ENCODE measurements around the gene FARS2. TPM values are rescaled to one million over a fixed set of nuclear protein-coding genes. Genes with fewer than 3 reads are reported as not detected.

The FARS2 gene
- polyA plus RNA-seq, 3 donors = 12.2 to 21.6 (median 17.7) TPM

DNA sequence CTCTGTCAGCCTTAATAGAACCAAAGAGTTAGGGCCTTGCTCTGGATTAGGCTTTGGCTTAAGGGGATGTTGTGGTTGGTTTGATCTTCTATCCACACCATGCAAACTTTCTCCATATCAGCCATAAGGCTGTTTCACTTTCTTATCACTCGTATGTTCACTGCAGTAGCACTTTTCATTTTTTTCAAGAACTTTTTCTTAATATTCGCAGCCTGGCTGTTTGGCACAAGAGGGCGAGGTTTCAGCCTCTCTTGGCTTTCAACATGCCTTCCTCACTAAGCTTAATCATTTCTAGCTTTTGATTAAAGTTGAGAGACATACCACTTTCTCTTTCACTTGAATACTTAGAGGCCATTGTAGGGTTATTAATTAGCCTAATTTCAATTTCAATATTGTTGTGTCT is 552.3 kb downstream of the FARS2 start:
- H3K4me3 ChIP-seq (replicated peaks in 1 of 3; ENCODE audit: low read depth in 2 of 3, low read length in 3 of 3) = no peak overlapping the region
- peaks cover 0 to 20% (median 5%) of the 10 kb centered on the region in 7 donors for H3K9me3 Mint-ChIP-seq
- H3K4me1 ChIP-seq (ENCODE audit: control insufficient read depth in 1 of 2, insufficient read depth in 2 of 2, low read length in 2 of 2) = no peaks in the 10 kb centered on the region
- no peak overlapping the region for H3K27ac ChIP-seq (ENCODE audit: low read depth in 1 of 2, low read length in 2 of 2)
- H4K20me1 ChIP-seq (ENCODE audit: insufficient read depth, low read length) = no peaks in the 10 kb centered on the region
- intact Hi-C loops (cut with micrococcal nuclease) = no loop called here
- no peaks in the 10 kb centered on the region for H3K36me3 Mint-ChIP-seq
- TF ChIP-seq, protein P1, sequence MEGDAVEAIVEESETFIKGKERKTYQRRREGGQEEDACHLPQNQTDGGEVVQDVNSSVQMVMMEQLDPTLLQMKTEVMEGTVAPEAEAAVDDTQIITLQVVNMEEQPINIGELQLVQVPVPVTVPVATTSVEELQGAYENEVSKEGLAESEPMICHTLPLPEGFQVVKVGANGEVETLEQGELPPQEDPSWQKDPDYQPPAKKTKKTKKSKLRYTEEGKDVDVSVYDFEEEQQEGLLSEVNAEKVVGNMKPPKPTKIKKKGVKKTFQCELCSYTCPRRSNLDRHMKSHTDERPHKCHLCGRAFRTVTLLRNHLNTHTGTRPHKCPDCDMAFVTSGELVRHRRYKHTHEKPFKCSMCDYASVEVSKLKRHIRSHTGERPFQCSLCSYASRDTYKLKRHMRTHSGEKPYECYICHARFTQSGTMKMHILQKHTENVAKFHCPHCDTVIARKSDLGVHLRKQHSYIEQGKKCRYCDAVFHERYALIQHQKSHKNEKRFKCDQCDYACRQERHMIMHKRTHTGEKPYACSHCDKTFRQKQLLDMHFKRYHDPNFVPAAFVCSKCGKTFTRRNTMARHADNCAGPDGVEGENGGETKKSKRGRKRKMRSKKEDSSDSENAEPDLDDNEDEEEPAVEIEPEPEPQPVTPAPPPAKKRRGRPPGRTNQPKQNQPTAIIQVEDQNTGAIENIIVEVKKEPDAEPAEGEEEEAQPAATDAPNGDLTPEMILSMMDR (IDR thresholded peaks at IDR 0.05) = no peak
- no peaks in the 10 kb centered on the region for H3K36me3 ChIP-seq (replicated peaks in 1 of 2; ENCODE audit: control insufficient read depth in 1 of 2, insufficient read depth in 2 of 2, low read length in 2 of 2)
- 100% methylated on average over 1 of the region's 3 CpGs for WGBS (ENCODE audit: insufficient coverage)
- no peaks in the 10 kb centered on the region for H3K4me1 Mint-ChIP-seq
- no peaks in the 10 kb centered on the region for H3K79me2 ChIP-seq (ENCODE audit: insufficient read depth, low read length)
- no peak overlapping the region for H2AFZ ChIP-seq (ENCODE audit: insufficient read depth, low read depth, low read length, poor library complexity, severe bottlenecking)
- DNase-seq = no peak
- no peak overlapping the region for H3K27ac Mint-ChIP-seq
- H3K27me3 ChIP-seq (ENCODE audit: control insufficient read depth in 2 of 2, insufficient read depth in 2 of 2, low read length in 2 of 2) = no peaks in the 10 kb centered on the region
- peaks cover 0 to 4% (median 1%) of the 10 kb centered on the region in 3 donors for H3K27me3 Mint-ChIP-seq (ENCODE audit: low read depth in 3 of 3)
- peaks cover 0 to 2% of the 10 kb centered on the region in 2 donors for H3K9me3 ChIP-seq (replicated peaks in 1 of 2; ENCODE audit: control insufficient read depth in 1 of 2, insufficient read depth in 1 of 2, low read length in 2 of 2)
- no peak overlapping the region for H3K4me2 ChIP-seq (replicated peaks; ENCODE audit: extremely low read depth, low read length, poor library complexity, severe bottlenecking)
- H3K9ac ChIP-seq (ENCODE audit: insufficient read depth, low read length, poor library complexity, severe bottlenecking) = no peak overlapping the region
- no peak overlapping the region for H3K4me3 Mint-ChIP-seq

DNA sequence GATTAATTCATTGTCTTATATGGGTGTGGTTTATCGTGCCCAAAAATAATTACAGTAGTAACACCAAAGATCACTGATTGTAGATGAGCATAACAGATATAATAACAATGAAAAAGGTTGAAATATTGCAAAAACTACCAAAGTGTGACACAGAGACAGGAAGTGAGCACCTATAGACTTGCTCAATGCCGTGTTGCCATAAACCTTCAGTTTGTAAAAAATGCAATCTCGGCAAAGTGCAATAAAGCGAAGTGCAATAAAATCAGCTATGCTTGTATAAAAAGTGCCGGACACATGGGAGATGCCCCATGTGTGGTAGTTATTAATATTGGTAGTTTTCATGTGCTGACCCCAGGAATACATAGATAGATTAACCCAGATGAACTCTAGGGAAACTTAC is 552.8 kb downstream of the FARS2 start:
- Histone ChIP-seq H3K9me3 (replicated peaks in 1 of 2; ENCODE audit: control insufficient read depth in 1 of 2, insufficient read depth in 1 of 2, low read length in 2 of 2) (peaks cover 0 to 2% of the 10 kb centered on the region in 2 donors), H3K4me2 (replicated peaks; ENCODE audit: extremely low read depth, low read length, poor library complexity, severe bottlenecking) (no peak overlapping the region), H3K79me2 (ENCODE audit: insufficient read depth, low read length) (no peaks in the 10 kb centered on the region), H3K4me3 (replicated peaks in 1 of 3; ENCODE audit: low read depth in 2 of 3, low read length in 3 of 3) (no peak overlapping the region), H3K27me3 (ENCODE audit: control insufficient read depth in 2 of 2, insufficient read depth in 2 of 2, low read length in 2 of 2) (no peaks in the 10 kb centered on the region), H3K9ac (ENCODE audit: insufficient read depth, low read length, poor library complexity, severe bottlenecking) (no peak overlapping the region), H3K4me1 (ENCODE audit: control insufficient read depth in 1 of 2, insufficient read depth in 2 of 2, low read length in 2 of 2) (no peaks in the 10 kb centered on the region), H4K20me1 (ENCODE audit: insufficient read depth, low read length) (no peaks in the 10 kb centered on the region), H3K27ac (ENCODE audit: low read depth in 1 of 2, low read length in 2 of 2) (no peak overlapping the region), H3K36me3 (replicated peaks in 1 of 2; ENCODE audit: control insufficient read depth in 1 of 2, insufficient read depth in 2 of 2, low read length in 2 of 2) (no peaks in the 10 kb centered on the region), H2AFZ (ENCODE audit: insufficient read depth, low read depth, low read length, poor library complexity, severe bottlenecking) (no peak overlapping the region)
- H3K27ac Mint-ChIP-seq = no peak overlapping the region
- peaks cover 0 to 4% (median 1%) of the 10 kb centered on the region in 3 donors for H3K27me3 Mint-ChIP-seq (ENCODE audit: low read depth in 3 of 3)
- H3K4me1 Mint-ChIP-seq = no peaks in the 10 kb centered on the region
- TF ChIP-seq, protein P1 (IDR thresholded peaks at IDR 0.05) = no peak
- H3K36me3 Mint-ChIP-seq = no peaks in the 10 kb centered on the region
- H3K4me3 Mint-ChIP-seq = no peak overlapping the region
- 100% methylated on average over 4 of the region's 5 CpGs for WGBS (ENCODE audit: insufficient coverage)
- peaks cover 0 to 20% (median 5%) of the 10 kb centered on the region in 7 donors for H3K9me3 Mint-ChIP-seq
- DNase-seq = no peak
- intact Hi-C loops (cut with micrococcal nuclease) = no loop called here

Measured in CD14-positive monocyte (primary cell).